IMR-90 (cell line): ENCODE measurements around the gene ATP6V0A4. TPM values are rescaled to one million over a fixed set of nuclear protein-coding genes. Genes with fewer than 3 reads are reported as not detected.

Experiments
- ATAC-seq: fragments of 200-7000 bp; cut with Tn5 transposase; 2 replicates; pipeline ENCODE4 v1.9.1; 2020; ENCODE audit warnings: low read depth, mild to moderate bottlenecking, moderate library complexity
- BruUV-seq: library from RNA; stranded (reverse); fragments of 400-500 nt; replicated peaks from 2 replicates; lab custom pipeline; 2021; lab: Mats Ljungman, UMichigan
- CTCF ChIA-PET: fragments of 300-600 bp; formaldehyde crosslinking; extraction: SDS; loops from one replicate; lab custom pipeline; 2021; ENCODE audit warnings: antibody characterized with exemption; lab: Yijun Ruan, JAX
- POLR2A ChIA-PET: fragments of 300-600 bp; sonication (Branson Sonifier 250); formaldehyde crosslinking; loops from one replicate; lab custom pipeline; 2022; ENCODE audit warnings: antibody characterized with exemption; ENCODE audit not compliant: unreplicated experiment; lab: Charles Lee
- DNase-seq: peaks from one replicate; pipeline ENCODE4 v3.0.0; 2013
- H2AFZ ChIP-seq: replicated peaks from 2 replicates; pipeline ENCODE3; 2013; ENCODE audit warnings: low read length, mild to moderate bottlenecking; ENCODE audit not compliant: poor library complexity
- H2AK5ac ChIP-seq: 2 replicates; pipeline ENCODE4 v1.6.1; 2013; ENCODE audit warnings: low read depth, low read length, inconsistent platforms
- H2AK9ac ChIP-seq: replicated peaks from 2 replicates; pipeline ENCODE3; 2013; ENCODE audit warnings: mild to moderate bottlenecking, low read depth, low read length, moderate library complexity; ENCODE audit not compliant: poor library complexity
- H2BK120ac ChIP-seq: 2 replicates; pipeline ENCODE4 v1.6.1; 2013; ENCODE audit warnings: low read depth, low read length, inconsistent platforms
- H2BK15ac ChIP-seq: 3 replicates; pipeline ENCODE4 v1.6.1; 2013; ENCODE audit warnings: low read depth, low read length, inconsistent platforms
- H2BK20ac ChIP-seq: 2 replicates; pipeline ENCODE4 v1.6.1; 2013; ENCODE audit warnings: low read depth, mild to moderate bottlenecking, inconsistent platforms, low read length, moderate library complexity
- H2BK5ac ChIP-seq: 2 replicates; pipeline ENCODE4 v1.6.1; 2013; ENCODE audit warnings: mild to moderate bottlenecking, low read depth, low read length, inconsistent platforms; ENCODE audit not compliant: poor library complexity, severe bottlenecking
- H3K14ac ChIP-seq: replicated peaks from 2 replicates; pipeline ENCODE4 v1.6.1; 2013; ENCODE audit warnings: low read depth, low read length, inconsistent platforms
- H3K18ac ChIP-seq: 2 replicates; pipeline ENCODE4 v1.6.1; 2013; ENCODE audit warnings: low read depth, low read length, control low read depth
- H3K23ac ChIP-seq: 2 replicates; pipeline ENCODE4 v1.6.1; 2013; ENCODE audit warnings: low read depth, low read length, inconsistent platforms
- H3K27ac ChIP-seq: 2 replicates; pipeline ENCODE4 v1.5.1; 2013; ENCODE audit warnings: mild to moderate bottlenecking, control low read depth, low read length; ENCODE audit not compliant: insufficient read depth
- H3K27me3 ChIP-seq: 2 replicates; pipeline ENCODE4 v1.6.1; 2013; ENCODE audit warnings: low read length; ENCODE audit not compliant: control insufficient read depth, insufficient read depth
- H3K36me3 ChIP-seq: 2 replicates; pipeline ENCODE4 v1.6.1; 2013; ENCODE audit warnings: low read length, mixed read lengths; ENCODE audit not compliant: control insufficient read depth, insufficient read depth
- H3K4ac ChIP-seq: 2 replicates; pipeline ENCODE4 v1.6.1; 2013; ENCODE audit warnings: low read depth, low read length, inconsistent platforms
- H3K4me1 ChIP-seq: 2 replicates; pipeline ENCODE4 v1.6.1; 2013; ENCODE audit warnings: low read length, mixed read lengths; ENCODE audit not compliant: control insufficient read depth, insufficient read depth
- H3K4me2 ChIP-seq: 2 replicates; pipeline ENCODE4 v1.6.1; 2013; ENCODE audit warnings: low read depth, mild to moderate bottlenecking, control low read depth, low read length, moderate library complexity
- H3K4me3 ChIP-seq: 2 replicates; pipeline ENCODE4 v1.5.1; 2013; ENCODE audit warnings: low read depth, mild to moderate bottlenecking, control low read depth, low read length, moderate library complexity; ENCODE audit not compliant: insufficient read depth
- H3K56ac ChIP-seq: 2 replicates; pipeline ENCODE4 v1.6.1; 2013; ENCODE audit warnings: low read length, inconsistent platforms; ENCODE audit not compliant: insufficient read depth; ENCODE audit errors: extremely low read depth
- H3K79me1 ChIP-seq, 2 experiments: 2 replicates each; pipeline ENCODE4 v1.6.1; 2013; ENCODE audit warnings: low read length in 2 of 2, inconsistent platforms in 1 of 2, low read depth in 1 of 2
- H3K9ac ChIP-seq: 2 replicates; pipeline ENCODE4 v1.6.1; 2013; ENCODE audit warnings: low read depth, low read length, control low read depth
- H3K9me1 ChIP-seq: 2 replicates; pipeline ENCODE4 v1.6.1; 2013; ENCODE audit warnings: low read length, inconsistent platforms; ENCODE audit not compliant: insufficient read depth
- H3K9me3 ChIP-seq: 2 replicates; pipeline ENCODE4 v1.6.1; 2013; ENCODE audit warnings: low read length; ENCODE audit not compliant: control insufficient read depth, insufficient read depth
- H4K20me1 ChIP-seq: 2 replicates; pipeline ENCODE4 v1.6.1; 2013; ENCODE audit warnings: low read length, inconsistent platforms; ENCODE audit not compliant: insufficient read depth
- H4K5ac ChIP-seq: 2 replicates; pipeline ENCODE4 v1.6.1; 2013; ENCODE audit warnings: mild to moderate bottlenecking, low read depth, low read length, control low read depth
- H4K8ac ChIP-seq, 2 experiments: 2 replicates each; pipeline ENCODE4 v1.6.1; 2013; ENCODE audit warnings: low read depth in 2 of 2, low read length in 2 of 2, control low read depth in 1 of 2, inconsistent platforms in 1 of 2
- H4K91ac ChIP-seq: 2 replicates; pipeline ENCODE4 v1.6.1; 2013; ENCODE audit warnings: low read depth, low read length, inconsistent platforms; ENCODE audit not compliant: insufficient read depth
- BHLHE40 ChIP-seq: fragments of 150-350 bp; IDR thresholded peaks from 2 replicates; pipeline ENCODE4 v1.6.1; 2016; ENCODE audit warnings: mild to moderate bottlenecking, low read depth, low read length
- CEBPB ChIP-seq: IDR thresholded peaks from 2 replicates; pipeline ENCODE4 v1.6.1; 2012; ENCODE audit warnings: low read depth, low read length, improper control_type of control experiment
- CHD1 ChIP-seq: IDR thresholded peaks from 2 replicates; pipeline ENCODE4 v1.6.1; 2012; ENCODE audit warnings: low read depth, low read length, improper control_type of control experiment
- CTCF ChIP-seq: conservative IDR thresholded peaks from 2 replicates; pipeline ENCODE4 v1.5.1; 2012; ENCODE audit warnings: mild to moderate bottlenecking, low read depth, low read length, improper control_type of control experiment
- ELK1 ChIP-seq: fragments of 150-350 bp; IDR thresholded peaks from 2 replicates; pipeline ENCODE4 v1.6.1; 2016; ENCODE audit warnings: low read depth, mild to moderate bottlenecking, low read length, moderate library complexity, borderline replicate concordance
- FOS ChIP-seq: fragments of 150-350 bp; IDR thresholded peaks from 2 replicates; pipeline ENCODE4 v1.6.1; 2016; ENCODE audit warnings: low read depth, low read length
- MAFK ChIP-seq: IDR thresholded peaks from 2 replicates; pipeline ENCODE4 v1.6.1; 2012; ENCODE audit warnings: low read depth, low read length, improper control_type of control experiment
- MAZ ChIP-seq: IDR thresholded peaks from 2 replicates; pipeline ENCODE4 v1.6.1; 2012; ENCODE audit warnings: low read depth, mild to moderate bottlenecking, low read length, improper control_type of control experiment, moderate library complexity, borderline replicate concordance
- MXI1 ChIP-seq: IDR thresholded peaks from 2 replicates; pipeline ENCODE4 v1.6.1; 2012; ENCODE audit warnings: low read depth, mild to moderate bottlenecking, low read length, moderate library complexity, borderline replicate concordance
- NFE2L2 ChIP-seq: fragments of 150-350 bp; IDR thresholded peaks from 2 replicates; pipeline ENCODE4 v1.6.1; 2016; ENCODE audit warnings: low read depth, mild to moderate bottlenecking, low read length
- POLR2A ChIP-seq: IDR thresholded peaks from 2 replicates; pipeline ENCODE4 v1.6.1; 2012; ENCODE audit warnings: mild to moderate bottlenecking, low read depth, low read length
- RAD21 ChIP-seq: IDR thresholded peaks from 2 replicates; pipeline ENCODE4 v1.6.1; 2012; ENCODE audit warnings: low read length, improper control_type of control experiment
- RCOR1 ChIP-seq: IDR thresholded peaks from 2 replicates; pipeline ENCODE4 v1.6.1; 2012; ENCODE audit warnings: mild to moderate bottlenecking, low read length, improper control_type of control experiment; ENCODE audit not compliant: insufficient replicate concordance
- RFX5 ChIP-seq: IDR thresholded peaks from 2 replicates; pipeline ENCODE4 v1.8.0; 2012; ENCODE audit warnings: low read depth, mild to moderate bottlenecking, low read length, moderate library complexity
- SMC3 ChIP-seq: fragments of 150-350 bp; IDR thresholded peaks from 2 replicates; pipeline ENCODE4 v1.6.1; 2016; ENCODE audit warnings: low read depth, mild to moderate bottlenecking, antibody characterized with exemption, low read length, moderate library complexity
- USF2 ChIP-seq: fragments of 150-350 bp; IDR thresholded peaks from 2 replicates; pipeline ENCODE4 v1.6.1; 2017; ENCODE audit warnings: mild to moderate bottlenecking, antibody characterized with exemption, low read length, low read depth
- WGBS, 2 experiments: methylation state at CpG; one replicate each; pipeline versions ENCODE4 v1.1.5 to v1.1.7; 2013; ENCODE audit warnings: missing lambda C conversion rate in 2 of 2; ENCODE audit not compliant: insufficient read length in 1 of 2; ENCODE audit errors: extremely low coverage in 2 of 2; 5-methylcytosine and 5-hydroxymethylcytosine counted together
- dilution Hi-C: fragments of 300-500 bp; cut with HindIII; formaldehyde crosslinking; loops from one replicate; pipeline ENCODE4 v1.14.3; 2018; ENCODE audit warnings: low sequenced_read_pairs; ENCODE audit not compliant: unreplicated experiment
- in situ Hi-C: fragments of 300-500 bp; cut with MboI; formaldehyde crosslinking; loops from 3 replicates; pipeline ENCODE4 v1.14.3; 2019; ENCODE audit warnings: low sequenced_read_pairs, inconsistent platforms, mixed read lengths
- intact Hi-C: fragments of 100-400 bp; cut with micrococcal nuclease; formaldehyde crosslinking; loops from 2 replicates; pipeline ENCODE4 v1.10.0; 2022
- polyA plus RNA-seq, 3 experiments: library from polyadenylated mRNA; depleted of rRNA; stranded (reverse); fragments of >200 nt; gene quantifications; 2 replicates each; pipeline ENCODE4 v1.2.3, GENCODE V29; 2012; ENCODE audit warnings: low replicate concordance in 1 of 3
- total RNA-seq: library from RNA; depleted of rRNA; stranded (reverse); fragments of >200 nt; gene quantifications from 2 replicates; pipeline ENCODE4 v1.2.3, GENCODE V29; 2012

The ATP6V0A4 gene
- total and polyA plus RNA-seq, 2 of the 4 experiments (the other 2 are of a cell fraction) = 0.05 to 0.18 TPM

GRCh38 chr7:138784692-138785091 lies 13.3 kb downstream of the ATP6V0A4 start:
- Histone ChIP-seq H2AK5ac (no peak overlapping the region), H2AFZ (no peak overlapping the region), H3K27me3 (no peaks in the 10 kb centered on the region), H3K4me3 (no peak overlapping the region), H3K27ac (no peak overlapping the region), H2BK15ac (no peak overlapping the region), H2BK120ac (no peak overlapping the region), H2BK20ac (no peak overlapping the region), H3K9me1 (no peaks in the 10 kb centered on the region), H4K91ac (no peak overlapping the region), H3K23ac (no peak overlapping the region), H3K18ac (no peak overlapping the region), H4K5ac (no peak overlapping the region), H4K20me1 (no peaks in the 10 kb centered on the region), H3K79me1 (no peaks in the 10 kb centered on the region), H3K4me1 (no peaks in the 10 kb centered on the region), H3K56ac (no peak overlapping the region), H3K9me3 (no peaks in the 10 kb centered on the region), H3K36me3 (no peaks in the 10 kb centered on the region), H2AK9ac (no peak overlapping the region), H3K4me2 (no peak overlapping the region), H2BK5ac (no peak overlapping the region), H3K4ac (no peak overlapping the region), H3K9ac (no peak overlapping the region), H4K8ac (no peak overlapping the region), H3K14ac (no peak overlapping the region)
- ATAC-seq = no peak
- ChIA-PET CTCF (interaction anchor here (0.6 kb wide), 1 partner anchor 9 kb away, joined by 4 read pairs; no protein-coding TSS in a partner anchor), POLR2A (interaction anchor here (0.7 kb wide), 1 partner anchor 305 kb away, joined by 5 read pairs; no protein-coding TSS in a partner anchor)
- no TSS peak for BruUV-seq
- no peak for DNase-seq
- dilution Hi-C loops (no loop called here), intact Hi-C loops (no loop called here), in situ Hi-C loops (no loop called here)
- no CpG with 5 or more reads among the region's 4 CpGs for WGBS, 2 experiments
- TF ChIP-seq NFE2L2 (no peak), RFX5 (no peak), MAZ (no peak), POLR2A (no peak), SMC3 (no peak), CTCF (no peak), CHD1 (no peak), ELK1 (no peak), USF2 (no peak), MAFK (no peak), MXI1 (no peak), CEBPB (no peak), FOS (no peak), BHLHE40 (no peak), RCOR1 (no peak), RAD21 (no peak)
